ENCODE results near the gene ITGAD. TPM values are rescaled to one million over a fixed set of nuclear protein-coding genes. Genes with fewer than 3 reads are reported as not detected.

ITGAD gene
- total and polyA plus RNA-seq, 2 of the 8 experiments (the other 6 are each of a cell fraction or from before 2014, with no cell fraction given) = 0.06 TPM; not detected in 1

- no peak for TF ChIP-seq CTCF (IDR thresholded peaks at IDR 0.05; ENCODE audit: control extremely low read depth in 1 of 3, insufficient read depth in 1 of 3, low read depth in 1 of 3, low read length in 3 of 3)
- TF ChIP-seq HDAC2 (IDR thresholded peaks at IDR 0.05; ENCODE audit: borderline replicate concordance in 1 of 2, low read depth in 2 of 2, low read length in 2 of 2) = no peak
- no peak for TF ChIP-seq SIN3A (conservative IDR thresholded peaks at IDR 0.05 in 1 of 2, IDR thresholded peaks at IDR 0.05 in 1 of 2; ENCODE audit: low read depth in 1 of 2, low read length in 2 of 2)
- no peak for TF ChIP-seq JUN (IDR thresholded peaks at IDR 0.05; ENCODE audit: low read depth, low read length)
- no peak for TF ChIP-seq RBBP5 (IDR thresholded peaks at IDR 0.05; ENCODE audit: borderline replicate concordance, low read depth, low read length)
- no peak for TF ChIP-seq POLR2AphosphoS5 (IDR thresholded peaks at IDR 0.05; ENCODE audit: low read depth, low read length)
These were observed 19.9 kb upstream of the ITGAD start (continued) for GRCh38 chr16:31373235-31373634.

Data from H1 (cell line).